GM19372 (cell line): ENCODE measurements around the gene GATA2.

Source experiments
- ATAC-seq: cut with Tn5 transposase; IDR thresholded peaks from one replicate; pipeline ENCODE4 v1.9.1; 2021; ENCODE audit warnings: mild to moderate bottlenecking, low read depth, moderate library complexity; ENCODE audit not compliant: unreplicated experiment

Gene GATA2

DNA sequence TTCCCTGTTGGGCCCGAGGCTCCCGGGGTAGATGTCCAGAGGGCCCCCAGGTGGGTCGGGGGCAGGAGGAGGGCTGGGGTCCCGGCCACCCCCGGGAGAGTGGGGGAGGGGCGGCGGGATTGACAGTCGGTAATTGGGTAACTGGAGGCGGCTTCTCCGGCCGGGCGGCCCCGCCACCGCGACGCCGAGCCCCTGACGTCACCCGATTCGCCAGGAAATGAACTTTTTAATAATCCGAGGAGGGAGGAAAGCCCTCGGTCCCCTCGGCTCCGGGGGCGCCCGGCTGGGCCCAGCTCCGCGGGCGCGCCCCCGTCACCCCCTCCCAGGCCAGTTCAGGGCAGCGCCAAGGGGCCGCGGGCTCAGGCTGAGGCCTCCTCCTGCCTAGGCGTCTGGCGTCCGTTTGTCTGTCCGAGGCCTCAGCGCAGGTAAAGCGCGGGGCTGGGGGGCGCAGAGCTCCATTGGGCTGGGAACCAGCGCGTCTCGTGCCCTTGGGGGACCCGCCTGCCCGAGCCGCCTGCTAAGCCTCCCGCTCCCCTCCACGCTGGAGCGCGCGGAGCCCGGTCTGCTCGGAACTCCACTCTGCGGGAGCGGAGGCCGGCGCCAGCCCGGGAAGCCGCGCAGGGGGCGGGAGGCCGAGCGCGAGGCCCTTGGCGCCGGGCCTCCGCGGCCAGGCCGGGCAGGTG lies 3.9 kb downstream of the GATA2 start:
- ATAC-seq, result no peak

DNA sequence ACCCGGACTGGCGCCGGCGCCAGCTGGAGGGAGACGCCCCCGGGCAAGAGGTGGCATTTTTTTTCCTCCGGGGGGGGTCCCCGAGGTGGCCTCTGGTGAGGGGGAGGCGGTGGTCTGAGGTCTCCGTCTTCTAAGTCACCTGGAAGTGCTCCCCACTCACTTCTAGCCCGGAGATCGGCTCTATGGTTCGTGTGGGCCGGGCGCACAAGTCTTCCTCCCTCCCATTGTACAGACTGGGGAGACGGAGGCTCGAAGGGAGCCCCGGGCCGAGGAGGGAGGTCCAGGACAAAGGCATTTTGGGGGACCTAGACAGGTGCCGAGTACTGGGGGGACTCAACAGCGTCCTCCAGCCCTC lies 4.4 kb downstream of the GATA2 start:
- ATAC-seq, result no peak

DNA sequence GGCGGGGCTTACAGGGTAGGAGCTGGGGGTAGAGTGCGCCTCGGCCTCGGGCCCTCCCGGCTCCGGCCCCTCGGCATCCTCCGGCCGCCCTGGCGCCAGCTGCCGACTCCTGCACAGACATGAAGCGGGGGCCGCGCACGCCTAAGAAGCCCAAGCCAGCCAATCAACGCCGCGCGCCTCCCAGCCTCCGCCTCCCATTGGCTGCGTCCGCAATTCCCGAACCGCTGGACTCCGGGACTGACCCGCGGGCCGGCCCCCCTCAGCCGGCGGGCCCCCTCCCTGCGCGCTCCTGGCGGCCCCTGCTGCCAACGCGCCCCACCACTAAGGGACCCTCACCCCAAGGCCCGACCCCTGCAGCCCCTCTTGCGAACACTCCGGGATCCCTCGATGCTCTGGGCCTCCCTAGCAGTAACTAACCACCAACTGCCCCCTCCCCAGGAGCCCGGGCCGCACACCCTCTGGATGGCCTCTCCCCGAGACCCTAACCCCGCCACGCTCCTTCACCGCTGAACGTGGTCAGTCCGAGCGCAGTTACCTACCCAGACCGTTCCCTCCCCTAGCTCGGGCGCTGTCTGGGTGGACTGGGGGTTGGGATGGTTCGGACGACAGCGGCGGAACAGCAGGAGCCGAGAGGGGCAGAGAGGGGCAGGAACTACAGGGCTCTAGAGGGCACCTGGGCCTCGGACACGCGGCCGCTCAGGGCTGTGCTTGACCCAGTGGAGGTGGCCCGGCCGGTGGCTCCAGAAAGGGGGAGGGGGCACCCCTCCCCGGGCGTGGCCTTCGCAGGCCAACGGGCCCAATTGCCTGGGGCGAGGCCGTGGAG lies 5.0 kb downstream of the GATA2 start:
- no peak for ATAC-seq

DNA sequence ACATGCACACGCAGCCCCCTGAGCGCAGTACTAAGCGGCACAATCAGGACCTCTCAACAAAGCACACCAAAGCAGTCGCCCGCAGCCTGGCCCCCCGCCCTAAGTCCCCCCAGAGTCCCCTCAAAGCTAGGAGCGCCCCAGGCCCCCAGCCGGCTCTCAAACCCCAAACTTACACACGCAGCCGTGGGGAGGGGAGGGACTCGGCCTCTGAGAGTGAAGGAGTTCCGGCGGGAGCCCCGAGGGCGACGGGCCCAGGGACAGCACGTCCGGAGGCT lies 5.5 kb downstream of the GATA2 start:
- ATAC-seq, result no peak

DNA sequence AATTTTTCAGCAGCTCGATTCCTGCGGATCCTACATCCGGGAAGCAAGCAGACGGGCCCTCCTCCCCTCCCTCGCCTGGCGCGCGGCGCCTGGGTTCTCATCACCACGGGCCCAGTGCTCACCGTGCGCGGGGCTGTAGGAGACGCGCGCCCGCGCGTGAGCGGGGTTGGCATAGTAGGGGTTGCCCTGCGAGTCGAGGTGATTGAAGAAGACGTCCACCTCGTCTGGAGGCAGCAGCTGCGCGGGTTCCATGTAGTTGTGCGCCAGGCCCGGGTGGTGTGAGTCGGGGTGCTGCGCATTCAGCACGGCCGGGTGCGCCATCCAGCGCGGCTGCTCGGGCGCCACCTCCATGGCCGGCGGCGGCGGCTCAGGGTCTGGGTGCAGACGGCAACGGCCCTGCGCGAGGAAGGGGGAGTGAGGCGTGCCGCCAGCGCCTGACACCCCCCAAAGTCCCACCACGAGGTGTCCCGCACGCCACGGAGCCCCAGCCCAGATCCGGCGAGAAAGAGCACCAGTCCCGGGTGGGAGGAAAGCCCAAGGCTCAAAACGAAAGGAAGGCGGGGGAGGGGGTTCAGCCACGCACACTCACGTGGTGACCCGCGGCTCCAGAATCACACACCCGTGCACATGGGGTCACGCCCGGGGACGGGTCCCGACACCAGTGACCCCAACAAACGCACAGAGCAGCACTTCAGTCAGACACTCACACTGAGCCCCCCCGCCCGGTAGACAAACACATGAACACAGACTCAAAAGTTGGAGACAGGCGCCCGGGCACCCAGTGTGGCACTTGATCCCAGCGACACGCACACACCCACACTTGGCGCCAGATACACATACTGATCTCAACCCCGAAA lies 6.1 kb downstream of the GATA2 start:
- no peak for ATAC-seq

DNA sequence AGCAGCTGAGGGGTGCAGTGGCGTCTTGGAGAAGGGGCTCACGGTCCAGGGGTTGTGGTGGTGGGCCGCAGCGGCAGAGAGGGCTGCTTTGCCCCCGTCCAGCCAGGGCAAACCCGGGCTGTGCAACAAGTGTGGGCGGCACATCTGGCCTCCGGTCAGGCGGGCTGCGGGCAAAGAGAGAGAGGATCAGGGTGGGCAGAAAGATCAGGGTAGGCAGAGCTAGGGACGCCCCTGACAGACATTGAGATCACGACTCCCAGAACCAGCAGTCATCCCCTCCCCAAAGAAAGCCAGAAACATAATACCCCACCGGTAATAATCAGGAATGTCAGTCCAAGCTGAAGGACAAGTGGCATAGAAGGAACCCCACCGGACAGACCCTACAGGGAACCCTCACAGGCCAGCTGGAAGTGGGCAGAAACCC lies 6.8 kb downstream of the GATA2 start:
- ATAC-seq, result no peak

DNA sequence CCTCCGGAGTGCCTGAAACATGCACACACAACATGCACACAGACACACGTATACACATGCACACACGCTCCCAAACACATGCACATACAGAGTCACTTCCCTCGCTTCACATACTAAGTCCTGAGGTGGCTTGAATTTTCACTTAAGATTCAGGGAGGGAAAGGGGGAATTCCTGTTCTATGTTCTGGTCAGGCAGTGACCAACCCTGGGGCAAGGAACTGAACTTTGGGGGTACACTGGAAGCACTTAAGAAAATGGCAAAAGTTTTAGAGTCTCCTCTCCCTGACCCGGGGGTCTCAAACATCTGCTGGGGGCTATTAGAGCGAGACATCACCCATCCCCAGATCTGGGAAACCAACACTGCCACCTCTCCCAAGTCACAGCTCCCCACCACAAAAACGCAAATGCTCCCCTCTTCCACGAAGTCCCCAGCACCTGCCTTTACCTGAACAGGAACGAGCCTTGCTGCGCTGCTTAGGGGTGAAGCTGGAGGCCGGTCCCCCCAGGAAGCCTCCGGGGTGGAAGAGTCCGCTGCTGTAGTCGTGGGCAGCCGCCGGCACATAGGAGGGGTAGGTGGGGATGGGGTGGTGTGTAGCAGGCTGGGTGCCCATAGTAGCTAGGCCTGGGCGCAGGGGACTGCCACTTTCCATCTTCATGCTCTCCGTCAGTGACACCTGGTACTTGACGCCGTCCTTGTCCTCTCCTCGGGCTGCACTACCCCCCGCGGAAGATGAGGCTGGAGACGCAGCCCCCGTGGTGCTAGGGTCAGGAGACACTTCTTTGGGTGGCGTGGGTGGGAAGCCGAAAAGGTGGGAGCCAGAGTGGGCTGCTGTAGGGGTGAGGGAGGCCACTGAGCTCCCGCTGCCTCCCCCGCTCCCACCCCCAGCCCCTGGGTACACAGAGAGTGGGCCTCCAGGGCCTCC lies 7.5 kb downstream of the GATA2 start:
- ATAC-seq, result no peak

DNA sequence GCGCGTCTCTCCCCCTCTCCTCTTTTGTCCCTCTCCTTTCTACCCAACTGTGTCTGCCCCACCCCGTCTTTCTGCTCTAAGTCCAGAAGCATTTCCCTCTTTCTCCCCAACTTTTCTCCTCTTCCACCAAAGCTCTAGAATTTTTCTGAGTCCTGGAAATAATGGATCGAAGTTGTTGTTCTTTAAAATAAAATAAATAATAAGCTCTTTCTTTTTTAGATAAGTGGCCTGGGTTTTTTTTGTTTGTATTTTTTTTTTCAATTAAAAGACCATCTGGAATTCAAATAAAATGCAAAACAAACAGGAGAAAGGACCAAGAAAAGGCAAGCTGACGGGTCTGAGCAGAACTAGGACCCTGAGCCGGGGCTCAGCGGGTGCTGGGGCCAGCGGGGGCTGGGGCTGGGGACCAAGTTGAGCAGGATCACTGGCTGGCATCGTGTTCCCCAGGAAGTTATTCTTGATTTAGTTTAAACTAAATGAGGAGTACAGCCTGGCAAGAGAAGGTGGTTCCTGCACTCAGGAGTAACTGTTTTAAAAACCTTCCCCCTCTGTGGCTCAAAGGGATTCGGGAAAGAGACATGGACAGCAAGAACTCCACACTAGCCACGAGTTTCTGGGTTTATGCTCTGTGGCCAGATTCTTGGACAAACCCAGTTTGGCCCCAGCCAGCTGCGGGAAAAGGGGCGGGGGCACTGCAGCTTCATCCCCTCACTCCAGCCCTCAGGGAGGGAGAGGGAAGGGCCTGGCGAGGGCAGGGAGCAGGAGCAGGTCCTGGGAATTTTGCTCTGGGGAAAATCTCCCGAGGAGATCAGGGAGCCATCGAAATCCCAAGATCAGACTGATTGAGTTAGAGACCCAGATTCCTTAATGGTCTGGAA lies 8.4 kb downstream of the GATA2 start:
- ATAC-seq, result no peak

DNA sequence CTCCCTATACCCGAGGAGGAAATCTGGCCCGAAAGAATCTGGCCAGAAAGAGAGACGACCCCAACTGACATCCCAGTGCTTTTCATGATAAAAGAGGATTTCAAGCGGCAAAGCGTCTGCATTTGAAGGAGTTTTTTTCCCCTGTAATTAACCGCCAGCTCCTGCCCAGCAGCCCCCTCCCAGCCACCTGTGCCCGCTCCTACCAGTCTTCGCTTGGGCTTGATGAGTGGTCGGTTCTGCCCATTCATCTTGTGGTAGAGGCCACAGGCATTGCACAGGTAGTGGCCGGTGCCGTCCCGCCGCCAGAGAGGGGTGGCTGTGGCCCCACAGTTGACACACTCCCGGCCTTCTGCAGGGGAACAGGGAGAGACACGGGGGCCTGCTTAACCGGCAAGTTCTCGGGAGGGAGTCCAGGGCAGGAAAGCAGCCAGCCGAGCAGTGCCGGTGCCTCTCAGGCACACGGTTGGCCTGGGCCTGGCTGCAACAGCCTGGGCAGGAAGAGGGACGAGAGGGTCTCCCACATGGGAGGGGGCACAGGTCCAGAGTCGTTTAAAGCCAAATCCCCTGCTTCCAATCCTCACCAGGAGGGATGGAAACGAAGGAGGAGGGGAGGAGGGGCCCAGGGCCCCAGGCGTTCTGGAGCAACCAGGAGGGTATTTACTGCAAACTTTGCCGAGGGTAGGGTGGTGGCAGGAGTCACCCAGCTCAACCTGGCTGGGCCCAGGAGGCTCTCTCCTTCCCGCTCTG lies 9.2 kb downstream of the GATA2 start:
- no peak for ATAC-seq

DNA sequence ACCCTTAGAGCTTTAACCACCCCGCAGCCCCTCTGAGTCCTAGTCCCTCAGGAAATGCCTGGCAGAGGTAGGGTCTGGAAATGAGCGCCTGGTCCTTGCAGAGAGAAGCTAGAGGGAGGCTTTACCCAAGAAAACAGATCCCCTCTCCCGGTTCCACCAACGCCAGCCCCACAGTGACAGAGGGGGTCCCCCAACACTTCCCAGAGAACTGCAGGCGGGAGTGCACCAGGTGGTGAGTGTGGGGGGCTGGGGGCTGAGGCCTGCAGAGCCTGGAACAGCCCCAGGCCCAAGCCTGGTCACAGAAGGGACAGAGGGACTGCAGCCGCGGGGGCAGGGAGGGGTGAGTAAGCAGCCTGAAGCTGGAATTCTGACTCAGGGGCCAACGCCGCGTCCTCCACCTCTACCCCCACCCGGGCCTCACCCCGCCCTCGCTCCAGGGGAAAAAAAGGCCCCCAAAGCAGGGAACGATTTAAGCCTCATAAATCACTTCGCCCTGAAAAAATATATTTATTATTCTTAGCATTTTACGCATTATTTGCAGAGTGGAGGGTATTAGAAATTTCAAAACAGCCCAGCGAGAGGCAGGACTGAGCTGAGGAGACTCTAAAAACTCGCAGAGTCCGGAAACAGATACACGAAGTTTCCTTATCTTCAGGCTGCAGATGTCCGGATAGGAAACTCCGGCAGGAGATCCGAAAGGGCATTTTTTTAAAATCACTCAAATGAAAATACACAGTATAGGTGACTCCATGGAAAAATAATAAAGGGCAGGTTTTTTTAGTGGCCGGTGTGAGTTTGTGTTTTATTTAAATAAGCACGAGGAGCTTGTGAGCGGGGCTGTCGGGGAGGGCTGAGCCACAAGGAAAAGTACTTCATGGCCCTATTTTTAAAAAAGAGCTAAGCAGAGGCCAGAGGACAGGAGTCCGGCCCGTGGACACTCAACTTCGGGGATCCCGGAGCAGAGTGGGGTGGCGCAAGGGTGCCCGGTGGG lies 10.0 kb downstream of the GATA2 start:
- no peak for ATAC-seq

DNA sequence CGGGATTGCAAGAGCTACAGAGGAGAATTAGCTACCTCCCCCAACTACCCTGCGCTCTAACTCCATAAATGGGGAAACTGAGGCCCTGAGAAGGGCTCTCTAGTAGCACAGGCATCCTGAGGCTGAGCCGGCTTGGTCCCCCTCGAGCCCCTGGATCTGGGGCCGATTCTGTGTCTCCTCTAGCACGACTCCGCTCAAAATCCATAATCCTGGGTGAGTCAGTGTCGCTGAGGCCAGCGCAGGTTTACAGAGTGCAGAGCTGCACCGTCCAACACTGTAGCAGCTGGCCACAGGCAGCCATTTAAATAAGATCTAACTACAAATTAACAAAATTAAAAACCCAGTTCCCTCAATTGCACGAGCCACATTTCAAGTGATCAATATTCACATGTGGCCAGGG lies 10.8 kb downstream of the GATA2 start:
- ATAC-seq, result no peak

DNA sequence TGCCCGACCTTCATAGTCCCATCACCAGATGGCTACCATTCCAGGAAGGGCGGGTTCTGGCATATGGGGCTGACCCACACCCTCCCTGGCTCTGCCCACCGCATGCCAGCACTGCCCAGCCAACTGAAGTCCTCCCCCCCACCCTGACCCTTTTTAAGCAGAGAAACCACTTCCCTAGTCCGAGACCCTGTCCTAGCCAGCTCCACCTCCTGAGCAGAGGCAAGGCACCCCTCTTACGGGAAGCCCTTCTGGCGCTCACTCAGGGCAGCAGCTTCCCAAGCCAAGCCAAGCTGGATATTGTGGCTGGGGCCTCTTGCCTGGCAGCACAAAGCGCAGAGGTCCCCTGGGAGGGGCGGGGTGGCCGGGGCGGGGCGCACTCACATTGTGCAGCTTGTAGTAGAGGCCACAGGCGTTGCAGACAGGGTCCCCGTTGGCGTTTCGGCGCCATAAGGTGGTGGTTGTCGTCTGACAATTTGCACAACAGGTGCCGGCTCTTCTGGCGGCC lies 11.5 kb downstream of the GATA2 start:
- no peak for ATAC-seq

DNA sequence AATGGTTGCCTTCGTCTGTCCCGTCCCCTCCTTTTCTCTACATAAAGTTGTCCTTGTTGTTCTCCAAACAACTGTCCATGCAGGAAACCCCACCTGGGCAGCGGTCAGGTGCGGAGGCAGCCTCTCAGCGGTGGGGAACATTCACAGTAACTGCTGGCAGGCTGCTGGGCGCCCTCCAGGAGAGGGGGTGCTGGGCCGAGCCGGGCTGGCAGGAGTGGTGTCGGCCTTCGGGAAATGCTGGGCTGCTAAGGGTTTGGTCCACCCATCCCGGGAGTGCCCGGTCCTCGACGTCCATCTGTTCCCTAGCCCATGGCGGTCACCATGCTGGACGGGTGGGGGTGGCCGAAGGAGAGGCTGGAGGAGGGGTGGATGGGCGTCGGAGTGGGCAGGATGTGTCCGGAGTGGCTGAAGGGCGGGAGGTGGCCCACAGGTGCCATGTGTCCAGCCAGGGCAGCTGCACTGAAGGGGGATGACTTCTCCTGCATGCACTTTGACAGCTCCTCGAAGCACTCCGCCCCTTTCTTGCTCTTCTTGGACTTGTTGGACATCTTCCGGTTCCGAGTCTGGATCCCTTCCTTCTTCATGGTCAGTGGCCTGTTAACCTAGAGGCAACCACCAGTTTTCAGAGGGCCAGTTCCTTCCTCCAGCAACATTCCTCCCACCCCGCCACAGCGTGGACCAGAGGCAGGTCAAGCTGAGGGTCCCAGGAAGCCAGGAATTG lies 12.1 kb downstream of the GATA2 start:
- ATAC-seq, result no peak

DNA sequence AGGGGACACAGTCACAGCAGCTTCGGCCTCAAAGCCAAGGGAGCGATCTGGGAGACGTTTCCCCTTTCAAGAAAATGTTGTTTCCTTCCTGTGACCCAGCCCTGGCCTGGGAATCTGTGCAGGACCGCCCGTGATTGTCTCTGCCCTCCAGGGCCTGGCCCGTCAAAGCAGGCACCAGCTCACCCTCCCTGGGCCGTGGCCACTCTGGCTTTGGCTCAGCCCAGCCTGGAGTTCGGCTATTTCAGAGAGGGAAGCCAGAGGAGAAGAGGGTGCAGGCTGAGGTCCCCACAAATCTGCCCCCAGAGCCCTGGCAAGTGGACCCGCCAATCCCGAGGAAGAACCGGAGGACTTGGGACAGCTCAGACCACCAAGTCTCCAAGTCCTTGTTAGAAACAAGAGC lies 12.7 kb downstream of the GATA2 start:
- ATAC-seq, result no peak

DNA sequence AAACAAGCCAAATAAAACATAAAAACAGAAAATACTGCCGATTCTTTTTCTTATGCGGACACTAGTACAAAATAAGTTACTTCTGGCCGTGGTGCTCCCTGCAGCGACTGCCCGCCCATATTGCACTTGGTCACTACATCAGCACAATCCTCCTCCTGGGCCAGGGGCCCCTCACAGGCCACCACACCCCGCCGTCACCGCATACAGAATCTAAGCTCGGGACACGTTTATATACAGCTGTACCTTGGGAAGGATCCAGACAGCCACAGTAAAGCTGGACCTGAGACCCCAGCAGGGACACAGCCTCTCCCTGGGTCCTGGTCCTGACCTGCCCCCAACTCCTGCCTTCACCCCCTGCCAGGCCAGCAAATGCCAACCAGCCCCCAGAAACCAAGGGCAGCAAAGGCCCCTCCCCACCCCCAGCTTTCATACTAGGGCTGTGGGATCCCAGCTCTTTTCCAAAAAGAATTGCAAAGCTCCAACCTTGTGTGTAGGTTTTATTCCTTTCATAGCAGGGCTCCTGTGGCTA lies 13.4 kb downstream of the GATA2 start:
- no peak for ATAC-seq
